PC-9 (cell line): ENCODE data around the gene ABCA2. TPM values are rescaled to one million over a fixed set of nuclear protein-coding genes. Genes with fewer than 3 reads are reported as not detected.

ENCODE experiments used
- BruUV-seq: library from RNA; stranded (reverse); fragments of 400-500 nt; replicated peaks from 2 replicates; lab custom pipeline; 2021; lab: Mats Ljungman, UMichigan
- CTCF ChIA-PET: fragments of 300-600 bp; sonication (Branson Sonifier 250); formaldehyde crosslinking; loops from one replicate; lab custom pipeline; 2022; ENCODE audit warnings: antibody characterized with exemption; lab: Charles Lee
- POLR2A ChIA-PET: fragments of 300-600 bp; sonication (Branson Sonifier 250); formaldehyde crosslinking; loops from one replicate; lab custom pipeline; 2022; ENCODE audit warnings: antibody characterized with exemption; ENCODE audit not compliant: unreplicated experiment; lab: Charles Lee
- DNase-seq, 2 experiments: peaks; one replicate each; pipeline versions ENCODE4 v3.0.0 to v3.0.0-alpha.2; 2015 to 2022; ENCODE audit warnings: mixed read lengths in 1 of 2
- H2AFZ ChIP-seq: fragments of 200-600 bp; sonication (generic); 2 replicates; pipeline ENCODE4 v1.8.1; 2017; ENCODE audit warnings: antibody characterized with exemption
- H3F3A ChIP-seq: fragments of 200-600 bp; sonication (generic); 2 replicates; pipeline ENCODE4 v1.8.1; 2017; ENCODE audit warnings: antibody characterized with exemption, mild to moderate bottlenecking, low read depth; ENCODE audit not compliant: insufficient read depth
- H3K27ac ChIP-seq: fragments of 200-600 bp; sonication (generic); 2 replicates; pipeline ENCODE4 v1.6.1; 2016; ENCODE audit warnings: mixed run types
- H3K27me3 ChIP-seq: fragments of 200-600 bp; sonication (generic); 2 replicates; pipeline ENCODE4 v1.6.1; 2016; ENCODE audit warnings: low read depth, mixed run types; ENCODE audit not compliant: insufficient read depth
- H3K36me3 ChIP-seq: fragments of 200-600 bp; sonication (generic); 2 replicates; pipeline ENCODE4 v1.6.1; 2016; ENCODE audit warnings: low read depth, mixed run types
- H3K4me1 ChIP-seq: fragments of 200-600 bp; sonication (generic); replicated peaks from 2 replicates; pipeline ENCODE4 v1.6.1; 2016; ENCODE audit warnings: mixed run types; ENCODE audit not compliant: insufficient read depth
- H3K4me2 ChIP-seq: fragments of 200-600 bp; sonication (generic); 2 replicates; pipeline ENCODE4 v1.6.1; 2017; ENCODE audit warnings: mixed run types
- H3K4me3 ChIP-seq: fragments of 200-600 bp; sonication (generic); 2 replicates; pipeline ENCODE4 v1.6.1; 2016; ENCODE audit warnings: mixed run types
- H3K79me2 ChIP-seq: fragments of 200-600 bp; sonication (generic); 2 replicates; pipeline ENCODE4 v1.6.1; 2017; ENCODE audit warnings: low read depth, mixed run types
- H3K9me2 ChIP-seq: fragments of 200-600 bp; sonication (generic); 2 replicates; pipeline ENCODE4 v1.8.1; 2017; ENCODE audit warnings: mild to moderate bottlenecking; ENCODE audit not compliant: insufficient read depth
- H3K9me3 ChIP-seq: fragments of 200-600 bp; sonication (generic); 2 replicates; pipeline ENCODE4 v1.8.1; 2016; ENCODE audit warnings: low read depth; ENCODE audit not compliant: insufficient read depth
- H4K20me1 ChIP-seq: fragments of 200-600 bp; sonication (generic); 2 replicates; pipeline ENCODE4 v1.8.1; 2017; ENCODE audit not compliant: insufficient read depth
- EZH2 ChIP-seq: fragments of 200-600 bp; sonication (generic); IDR thresholded peaks from 2 replicates; pipeline ENCODE4 v1.8.0; 2017; ENCODE audit warnings: antibody characterized with exemption, low read depth
- intact Hi-C: fragments of 100-400 bp; cut with micrococcal nuclease; formaldehyde crosslinking; loops from one replicate; pipeline ENCODE4 v1.10.0; 2022; ENCODE audit not compliant: unreplicated experiment
- total RNA-seq: library from RNA; stranded (reverse); gene quantifications from 2 replicates; pipeline ENCODE4 v1.2.3, GENCODE V29; 2021
- TF ChIP-seq, protein P1 (sequence below): fragments of 200-600 bp; sonication (generic); conservative IDR thresholded peaks from 2 replicates; pipeline ENCODE4 v1.6.1; 2017; ENCODE audit warnings: mixed run types, antibody characterized with exemption, mild to moderate bottlenecking, moderate library complexity

ABCA2 gene
- total RNA-seq, 1 experiment from 2014 or later: 79.2 TPM

DNA sequence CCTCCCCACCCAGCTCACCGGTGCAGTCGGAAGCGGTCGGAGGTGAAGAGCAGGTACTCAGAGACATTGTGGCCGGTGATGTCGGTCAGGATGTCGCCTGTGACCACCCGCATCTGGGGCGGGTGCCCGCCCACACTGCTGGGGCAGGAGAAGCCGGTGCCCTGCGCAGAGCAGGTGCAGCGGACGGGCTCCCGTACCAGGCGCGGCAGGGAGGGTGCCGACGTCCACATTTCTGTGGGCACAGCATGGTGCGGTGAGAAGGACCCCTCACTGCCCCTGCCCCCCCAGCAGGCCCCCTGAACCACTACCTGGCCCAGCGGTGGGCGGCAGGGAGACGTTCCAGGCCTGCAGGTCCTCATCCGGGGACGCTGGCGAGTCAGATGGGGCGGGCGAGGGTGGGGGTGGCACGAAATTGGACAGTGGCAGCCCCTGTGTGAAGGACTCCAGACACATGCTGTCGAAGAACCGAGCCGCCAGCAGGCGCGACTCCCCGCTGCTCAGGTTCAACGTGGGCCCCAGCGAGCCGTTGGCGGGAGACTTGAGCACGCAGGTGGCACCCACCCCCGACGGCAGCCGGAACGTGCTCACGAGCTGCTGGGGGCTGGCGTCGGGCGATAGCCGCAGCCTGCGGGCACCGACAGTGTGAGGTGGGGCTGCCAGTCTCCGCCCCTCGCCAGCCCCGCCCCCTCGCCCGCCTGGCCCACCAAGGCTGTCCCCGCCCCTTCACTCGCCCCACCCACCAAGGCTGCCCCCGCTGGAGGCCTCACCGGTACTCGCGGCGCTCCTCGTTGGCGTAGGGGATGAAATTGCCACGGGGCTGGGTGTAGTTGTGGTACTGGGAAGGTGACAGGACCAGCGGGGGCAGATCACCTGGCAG, 15.1 kb downstream of the ABCA2 start:
- Histone ChIP-seq H3K4me3 (no peak overlapping the region), H3K36me3 (no peaks in the 10 kb centered on the region), H3K27ac (no peak overlapping the region), H3K4me1 (no peaks in the 10 kb centered on the region), H3K79me2 (no peaks in the 10 kb centered on the region), H3K27me3 (no peaks in the 10 kb centered on the region), H2AFZ (no peak overlapping the region), H3K9me2 (no peaks in the 10 kb centered on the region), H3K9me3 (no peaks in the 10 kb centered on the region), H3F3A (no peaks in the 10 kb centered on the region), H4K20me1 (no peaks in the 10 kb centered on the region), H3K4me2 (no peak overlapping the region)
- no peak for DNase-seq
- intact Hi-C loops: no loop called here
- no peak for TF ChIP-seq EZH2
- TF ChIP-seq, protein P1, sequence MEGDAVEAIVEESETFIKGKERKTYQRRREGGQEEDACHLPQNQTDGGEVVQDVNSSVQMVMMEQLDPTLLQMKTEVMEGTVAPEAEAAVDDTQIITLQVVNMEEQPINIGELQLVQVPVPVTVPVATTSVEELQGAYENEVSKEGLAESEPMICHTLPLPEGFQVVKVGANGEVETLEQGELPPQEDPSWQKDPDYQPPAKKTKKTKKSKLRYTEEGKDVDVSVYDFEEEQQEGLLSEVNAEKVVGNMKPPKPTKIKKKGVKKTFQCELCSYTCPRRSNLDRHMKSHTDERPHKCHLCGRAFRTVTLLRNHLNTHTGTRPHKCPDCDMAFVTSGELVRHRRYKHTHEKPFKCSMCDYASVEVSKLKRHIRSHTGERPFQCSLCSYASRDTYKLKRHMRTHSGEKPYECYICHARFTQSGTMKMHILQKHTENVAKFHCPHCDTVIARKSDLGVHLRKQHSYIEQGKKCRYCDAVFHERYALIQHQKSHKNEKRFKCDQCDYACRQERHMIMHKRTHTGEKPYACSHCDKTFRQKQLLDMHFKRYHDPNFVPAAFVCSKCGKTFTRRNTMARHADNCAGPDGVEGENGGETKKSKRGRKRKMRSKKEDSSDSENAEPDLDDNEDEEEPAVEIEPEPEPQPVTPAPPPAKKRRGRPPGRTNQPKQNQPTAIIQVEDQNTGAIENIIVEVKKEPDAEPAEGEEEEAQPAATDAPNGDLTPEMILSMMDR: no peak
- POLR2A ChIA-PET: interaction anchor here (0.6 kb wide), 2 partner anchors 122 to 372 kb away, joined by 3 to 4 read pairs; no protein-coding TSS in a partner anchor
- CTCF ChIA-PET: no interaction called here
- BruUV-seq: no TSS peak

DNA sequence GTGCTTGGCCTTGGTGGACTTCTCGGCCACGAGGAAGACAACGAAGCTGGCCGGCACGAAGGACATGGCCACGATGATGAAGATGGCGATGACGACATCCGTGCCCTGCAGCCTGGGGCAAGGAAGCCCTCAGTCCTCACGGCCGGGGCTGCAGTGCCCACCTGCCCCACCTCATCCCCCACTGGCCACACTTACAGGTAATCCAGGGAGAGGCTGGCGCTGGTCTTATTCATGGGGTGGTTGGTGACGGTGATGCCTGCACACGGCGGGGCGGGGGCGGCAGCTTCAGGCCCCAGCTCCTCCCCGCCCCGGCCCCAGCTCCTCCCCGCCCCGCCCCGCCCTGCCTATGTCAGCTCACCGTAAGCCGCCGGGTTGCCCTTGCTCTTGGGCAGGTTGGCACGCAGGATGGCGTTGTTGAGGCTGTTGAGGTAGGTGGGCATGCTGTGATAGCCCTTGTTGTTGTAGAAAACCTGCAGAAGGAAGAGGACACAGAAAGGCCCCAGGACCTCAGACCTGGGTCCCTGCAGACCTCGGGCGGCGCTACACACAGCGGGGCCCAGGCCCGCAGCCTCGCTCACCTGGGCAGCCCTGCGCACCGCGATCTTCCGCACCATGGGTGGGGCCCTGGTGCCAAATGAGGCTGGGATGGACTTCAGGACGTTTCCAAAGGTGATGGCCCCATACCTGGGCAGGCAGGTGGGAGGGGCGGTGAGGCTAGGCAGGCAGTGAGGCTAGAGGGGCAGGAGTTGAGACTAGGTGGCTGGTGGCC, 15.9 kb downstream of the ABCA2 start:
- no peak for DNase-seq
- intact Hi-C loops: no loop called here
- Histone ChIP-seq H2AFZ (no peak overlapping the region), H3K4me2 (no peak overlapping the region), H3K79me2 (no peaks in the 10 kb centered on the region), H3K27me3 (no peaks in the 10 kb centered on the region), H3K4me1 (no peaks in the 10 kb centered on the region), H3K36me3 (no peaks in the 10 kb centered on the region), H3K4me3 (no peak overlapping the region), H3K27ac (no peak overlapping the region), H3K9me3 (no peaks in the 10 kb centered on the region), H4K20me1 (no peaks in the 10 kb centered on the region), H3K9me2 (no peaks in the 10 kb centered on the region), H3F3A (no peaks in the 10 kb centered on the region)
- POLR2A ChIA-PET: interaction anchor here (0.6 kb wide), 1 partner anchor 373 kb away, joined by 3 read pairs; no protein-coding TSS in a partner anchor
- CTCF ChIA-PET: no interaction called here
- BruUV-seq: no TSS peak
- TF ChIP-seq, protein P1: no peak
- TF ChIP-seq EZH2: no peak

DNA sequence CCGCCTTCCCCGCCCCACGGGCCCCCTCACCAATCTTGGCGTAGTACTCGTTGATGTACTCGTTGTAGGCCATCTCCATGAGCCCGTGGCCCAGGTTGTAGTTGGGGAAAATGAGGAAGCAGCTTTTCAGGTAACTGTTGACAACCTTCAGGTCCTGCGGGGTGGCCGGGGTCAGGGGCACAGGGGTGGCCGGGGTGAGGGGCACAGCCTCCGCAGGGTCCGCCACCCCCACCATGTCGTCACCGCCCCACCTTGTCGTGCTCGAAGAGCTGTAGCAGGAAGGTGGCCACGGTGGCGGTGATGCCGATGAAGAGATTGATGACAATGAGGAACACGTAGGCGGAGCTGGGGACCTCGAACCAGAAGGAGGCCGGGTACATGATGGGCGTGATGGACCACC, 16.9 kb downstream of the ABCA2 start:
- Histone ChIP-seq H3K4me2 (no peak overlapping the region), H3K36me3 (no peaks in the 10 kb centered on the region), H2AFZ (no peak overlapping the region), H3F3A (no peaks in the 10 kb centered on the region), H3K9me3 (no peaks in the 10 kb centered on the region), H4K20me1 (no peaks in the 10 kb centered on the region), H3K27me3 (no peaks in the 10 kb centered on the region), H3K4me3 (no peak overlapping the region), H3K9me2 (no peaks in the 10 kb centered on the region), H3K27ac (no peak overlapping the region), H3K79me2 (no peaks in the 10 kb centered on the region), H3K4me1 (no peaks in the 10 kb centered on the region)
- intact Hi-C loops: no loop called here
- no peak for TF ChIP-seq EZH2
- TF ChIP-seq, protein P1: no peak
- ChIA-PET POLR2A (no interaction called here), CTCF (no interaction called here)
- BruUV-seq: TSS peak; percentile 11
- no peak for DNase-seq
